ENCODE data around the gene PCGF2.

Gene PCGF2

DNA sequence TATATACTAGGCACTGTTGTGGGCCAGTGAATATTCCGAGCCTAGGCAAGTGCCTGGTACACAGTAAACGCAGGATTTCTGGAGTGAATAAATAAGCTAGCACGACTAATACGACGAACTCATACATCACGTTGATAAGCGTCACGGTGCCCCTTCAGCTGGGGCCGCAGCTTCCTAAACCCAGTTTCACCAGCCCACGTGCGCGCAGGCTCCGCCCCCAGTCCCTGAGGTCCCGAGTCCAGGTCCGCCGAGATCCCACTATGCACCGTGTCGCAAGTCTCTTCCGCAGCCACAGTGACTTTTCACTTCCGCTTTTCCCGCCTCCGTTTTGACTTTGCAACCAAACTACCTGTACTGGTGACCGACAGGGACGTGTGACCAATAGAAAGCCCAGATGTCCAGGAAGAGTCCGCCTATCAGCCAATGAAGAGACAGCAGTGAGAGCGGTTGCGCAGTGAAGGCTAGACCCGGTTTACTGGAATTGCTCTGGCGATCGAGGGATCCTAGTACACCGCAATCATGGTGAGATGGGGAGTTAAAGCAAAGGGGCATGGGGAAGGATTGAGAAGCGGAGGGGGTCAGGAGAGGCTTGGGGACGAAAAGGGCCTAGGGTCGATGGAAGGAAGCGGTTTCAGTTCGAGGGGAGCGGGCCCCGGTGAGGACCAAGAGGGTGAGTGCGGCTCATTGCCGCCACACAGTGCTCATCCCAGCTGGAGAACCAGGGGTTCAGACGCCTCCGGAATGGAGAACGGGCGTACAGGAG, 4.4 kb upstream of the PCGF2 start, which contains the start of gene PSMB3:
PSMB3 (plus strand) TSS at position 434 of the 763 bp plus-strand sequence; CDS start at position 520, 86 bp downstream.
- CTCF ChIA-PET: interaction anchor here (0.9 to 1.2 kb wide), 5 partner anchors 9 to 75 kb away, joined by 3 to 9 read pairs (median 4); no protein-coding TSS in a partner anchor
- TF ChIP-seq, protein P1, sequence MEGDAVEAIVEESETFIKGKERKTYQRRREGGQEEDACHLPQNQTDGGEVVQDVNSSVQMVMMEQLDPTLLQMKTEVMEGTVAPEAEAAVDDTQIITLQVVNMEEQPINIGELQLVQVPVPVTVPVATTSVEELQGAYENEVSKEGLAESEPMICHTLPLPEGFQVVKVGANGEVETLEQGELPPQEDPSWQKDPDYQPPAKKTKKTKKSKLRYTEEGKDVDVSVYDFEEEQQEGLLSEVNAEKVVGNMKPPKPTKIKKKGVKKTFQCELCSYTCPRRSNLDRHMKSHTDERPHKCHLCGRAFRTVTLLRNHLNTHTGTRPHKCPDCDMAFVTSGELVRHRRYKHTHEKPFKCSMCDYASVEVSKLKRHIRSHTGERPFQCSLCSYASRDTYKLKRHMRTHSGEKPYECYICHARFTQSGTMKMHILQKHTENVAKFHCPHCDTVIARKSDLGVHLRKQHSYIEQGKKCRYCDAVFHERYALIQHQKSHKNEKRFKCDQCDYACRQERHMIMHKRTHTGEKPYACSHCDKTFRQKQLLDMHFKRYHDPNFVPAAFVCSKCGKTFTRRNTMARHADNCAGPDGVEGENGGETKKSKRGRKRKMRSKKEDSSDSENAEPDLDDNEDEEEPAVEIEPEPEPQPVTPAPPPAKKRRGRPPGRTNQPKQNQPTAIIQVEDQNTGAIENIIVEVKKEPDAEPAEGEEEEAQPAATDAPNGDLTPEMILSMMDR (IDR thresholded peaks at IDR 0.05; ENCODE audit: insufficient read depth, low read length, missing control alignments): no peak
- POLR2A ChIA-PET: interaction anchor here (0.7 to 3.7 kb wide), 4 partner anchors 17 to 153 kb away, joined by 3 to 19 read pairs (median 3); partner anchors contain the start of gene LASP1
- DNase-seq (ENCODE audit: low read depth, low spot score): peak; percentile 97
- H3K4me3 ChIP-seq (ENCODE audit: low read depth, low read length): peak within 1 kb of the TSS; percentile 100

DNA sequence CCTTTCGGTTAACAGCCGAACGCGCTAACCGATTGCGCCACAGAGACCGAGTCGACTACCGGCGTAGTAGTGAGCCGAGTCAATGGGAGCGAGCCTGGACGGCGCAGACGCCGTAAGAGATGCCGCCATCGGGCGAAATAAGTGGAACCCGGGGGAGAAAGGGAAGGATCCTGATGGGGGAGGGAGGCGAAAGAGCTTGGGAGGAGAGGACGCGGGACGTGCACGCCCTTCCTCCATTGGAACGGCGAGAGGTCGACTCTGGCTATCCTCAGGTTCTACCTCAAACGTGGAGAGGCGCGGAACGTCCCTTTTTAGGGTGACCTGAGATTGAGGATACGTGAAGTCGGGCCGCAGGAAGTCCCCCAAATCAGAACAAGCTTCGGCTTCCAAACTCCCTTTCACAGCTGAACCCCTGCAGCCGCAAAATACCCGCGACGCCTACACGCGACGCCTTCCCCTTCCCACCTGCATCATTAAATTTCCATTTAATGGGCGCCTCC, 3.7 kb upstream of the PCGF2 start:
- TF ChIP-seq, protein P1 (IDR thresholded peaks at IDR 0.05; ENCODE audit: insufficient read depth, low read length, missing control alignments): no peak
- peak overlapping the region; percentile 100 for H3K4me3 ChIP-seq (ENCODE audit: low read depth, low read length)
- DNase-seq (ENCODE audit: low read depth, low spot score): peak; percentile 38
- CTCF ChIA-PET: interaction anchor here (0.9 to 1.2 kb wide), 5 partner anchors 10 to 74 kb away, joined by 3 to 9 read pairs (median 4); no protein-coding TSS in a partner anchor
- POLR2A ChIA-PET: interaction anchor here (0.7 to 3.7 kb wide), 5 partner anchors 13 to 154 kb away, joined by 3 to 19 read pairs (median 3); partner anchors contain the start of gene LASP1

DNA sequence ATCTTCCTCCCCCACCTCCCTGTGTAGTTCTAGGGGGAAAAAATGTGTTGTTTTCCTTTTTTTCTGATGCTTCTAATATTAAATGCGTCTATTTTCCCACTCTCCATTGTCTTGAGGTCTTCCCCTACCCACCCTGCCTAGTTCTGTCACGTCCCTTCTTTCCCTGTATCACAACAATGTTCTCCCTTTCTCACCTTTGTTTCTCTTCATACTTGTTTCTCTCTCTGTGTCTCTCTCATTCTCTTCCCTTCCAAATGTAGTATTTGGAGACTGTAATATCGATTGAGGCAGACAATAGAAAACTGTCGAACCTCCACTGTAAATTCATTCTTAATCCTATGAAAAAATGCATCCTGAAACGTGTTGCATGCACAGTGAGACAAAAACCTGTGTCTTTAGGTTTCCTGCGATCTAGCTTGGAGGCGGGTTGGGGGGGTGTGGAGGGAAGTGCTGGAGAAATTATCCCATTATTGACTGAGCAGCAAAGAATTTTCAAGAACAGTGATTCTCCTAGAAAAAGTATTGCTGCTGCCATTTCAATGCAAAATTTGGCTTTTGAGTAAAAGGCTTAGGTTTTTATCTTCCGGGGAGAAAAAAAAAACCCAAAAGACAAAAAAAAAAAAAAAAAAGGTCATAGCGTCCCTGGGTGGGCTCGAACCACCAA, 3.1 kb upstream of the PCGF2 start:
- TF ChIP-seq, protein P1 (IDR thresholded peaks at IDR 0.05; ENCODE audit: insufficient read depth, low read length, missing control alignments): no peak
- ChIA-PET CTCF (interaction anchor here (1.0 to 1.3 kb wide), 4 partner anchors 11 to 74 kb away, joined by 4 to 9 read pairs (median 6); no protein-coding TSS in a partner anchor), POLR2A (interaction anchor here (1.1 to 3.7 kb wide), 2 partner anchors 14 to 118 kb away, joined by 3 to 19 read pairs; partner anchors contain the start of gene LASP1)
- no peak for DNase-seq (ENCODE audit: low read depth, low spot score)
- H3K4me3 ChIP-seq (ENCODE audit: low read depth, low read length): peak overlapping the region; percentile 2

DNA sequence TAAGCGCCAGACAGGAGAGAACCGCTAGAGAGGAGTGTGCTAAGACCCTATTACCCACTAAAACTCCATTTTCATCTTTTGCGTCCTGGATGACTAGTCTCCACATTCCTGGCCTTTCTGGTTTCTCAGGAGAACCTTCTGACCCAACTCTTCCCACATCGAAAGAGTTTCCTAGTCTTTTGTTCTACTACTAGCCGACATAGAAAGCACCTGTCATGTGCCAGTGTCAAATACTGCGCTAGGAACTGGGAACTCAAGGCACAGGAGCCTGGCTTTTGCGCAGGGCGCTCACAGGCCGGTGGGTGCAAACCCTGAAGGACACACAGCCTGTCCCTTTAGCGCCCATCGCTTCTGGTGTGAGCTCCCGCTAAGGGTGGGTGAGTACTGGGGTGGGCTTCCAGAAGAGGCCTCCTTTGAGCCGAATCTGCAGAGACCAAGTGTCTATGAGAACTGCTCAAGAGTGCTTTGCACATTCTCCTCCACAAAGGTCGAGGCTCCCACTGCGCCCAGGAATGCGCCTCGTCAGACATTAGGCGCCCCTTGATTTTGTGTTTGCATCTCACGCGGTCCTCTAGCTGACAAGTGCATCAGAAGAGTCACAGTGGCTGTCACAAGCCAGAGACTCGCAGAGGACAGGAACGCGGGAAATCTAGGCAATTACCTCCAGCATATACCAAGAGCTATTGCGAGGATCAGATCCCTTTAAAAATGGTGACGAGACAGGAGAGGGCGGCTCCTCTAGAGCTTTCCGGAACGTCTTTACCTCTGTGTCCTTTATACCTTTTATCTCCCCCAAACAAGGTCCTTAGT, 2.4 kb upstream of the PCGF2 start:
- TF ChIP-seq, protein P1 (IDR thresholded peaks at IDR 0.05; ENCODE audit: insufficient read depth, low read length, missing control alignments): no peak
- H3K4me3 ChIP-seq (ENCODE audit: low read depth, low read length): peak overlapping the region; percentile 88
- ChIA-PET POLR2A (interaction anchor here (1.1 to 3.7 kb wide), 2 partner anchors 15 to 119 kb away, joined by 3 to 19 read pairs; partner anchors contain the start of gene LASP1), CTCF (interaction anchor here (1.3 kb wide), 1 partner anchor 14 kb away, joined by 9 read pairs; no protein-coding TSS in a partner anchor)
- no peak for DNase-seq (ENCODE audit: low read depth, low spot score)

DNA sequence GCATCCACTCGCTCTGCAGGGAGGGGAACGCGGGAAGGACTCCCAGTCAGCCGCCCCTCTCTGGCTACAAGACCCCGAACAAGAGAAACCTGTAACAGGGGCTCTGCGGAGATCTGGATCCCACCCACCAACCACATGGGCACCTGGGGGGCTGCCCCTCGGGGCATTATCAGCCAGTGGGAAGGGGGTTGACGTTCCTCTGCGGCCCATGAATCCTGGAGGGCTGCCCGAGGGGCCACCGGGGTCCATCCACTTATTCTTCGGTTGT, 1.8 kb upstream of the PCGF2 start:
- POLR2A ChIA-PET: interaction anchor here (3.7 kb wide), 1 partner anchor 120 kb away, joined by 19 read pairs; the partner anchor contains the start of gene LASP1
- no peak for DNase-seq (ENCODE audit: low read depth, low spot score)
- TF ChIP-seq, protein P1 (IDR thresholded peaks at IDR 0.05; ENCODE audit: insufficient read depth, low read length, missing control alignments): no peak
- CTCF ChIA-PET: interaction anchor here (1.2 to 1.3 kb wide), 2 partner anchors 14 to 15 kb away, joined by 6 to 9 read pairs; no protein-coding TSS in a partner anchor
- H3K4me3 ChIP-seq (ENCODE audit: low read depth, low read length): peak overlapping the region; percentile 88

All from AG04449 (cell line).